ENCODE results near the gene KCNMB3. TPM values are rescaled to one million over a fixed set of nuclear protein-coding genes. Genes with fewer than 3 reads are reported as not detected.
A peak's percentile ranks its signal among the peaks of the same experiment; 100 is the strongest.
"Not testable (repeated sequence)": the region's sequence is repeated elsewhere in the genome, so short reads cannot be mapped to it uniquely, and the experiment has no call there.

KCNMB3 gene
- total RNA-seq, 1 experiment from 2014 or later: 2.3 TPM

DNA sequence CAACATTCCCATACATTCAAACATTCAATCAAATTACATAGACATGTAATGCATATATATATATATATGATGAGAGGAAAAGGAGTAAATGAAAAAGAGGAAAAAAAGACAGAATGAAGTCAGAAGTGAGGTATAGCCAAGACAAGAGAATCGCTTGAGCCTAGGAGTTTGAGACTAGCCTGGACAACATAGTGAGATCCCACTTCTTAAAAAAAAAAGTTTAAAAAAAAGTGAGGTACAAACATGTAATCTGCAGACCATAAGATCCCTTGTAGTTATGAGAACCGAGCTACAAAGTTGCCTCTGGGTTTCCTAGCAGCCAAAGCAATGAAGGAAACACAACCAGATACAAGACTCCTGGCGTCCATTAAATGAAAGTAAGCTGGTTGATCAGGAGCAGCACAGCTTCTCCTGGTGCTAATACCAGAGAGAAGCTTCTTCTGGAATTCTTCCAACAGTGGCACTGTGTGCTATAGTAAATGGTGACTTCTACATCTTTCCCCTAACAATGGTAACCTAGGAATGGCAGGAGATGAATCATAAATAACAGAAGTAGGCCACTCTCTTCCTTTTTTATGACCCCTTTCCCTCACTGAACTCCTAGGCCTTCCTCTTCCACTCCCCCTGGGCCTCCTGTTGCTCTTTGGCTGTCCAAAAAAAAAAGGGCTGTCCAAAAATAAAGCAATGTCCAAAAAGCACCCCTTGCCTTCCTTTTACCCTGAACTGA lies 3.5 kb downstream of the KCNMB3 start:
- H2AFZ ChIP-seq (ENCODE audit: low read length): no peak overlapping the region
- ChIA-PET POLR2A (ENCODE audit: unreplicated experiment) (interaction anchor here (0.5 kb wide), 1 partner anchor 178 kb away, joined by 5 read pairs; no protein-coding TSS in a partner anchor), CTCF (no interaction called here)
- no peak overlapping the region for H3K9ac ChIP-seq (ENCODE audit: low read length)
- no peak overlapping the region for H3K27ac ChIP-seq (ENCODE audit: low read length)
- no peaks in the 10 kb centered on the region for H3K79me2 ChIP-seq (ENCODE audit: low read length)
- H3K36me3 ChIP-seq (ENCODE audit: low read depth, low read length): 0 out of 2 replicates have a peak, but pooled peaks cover 3% of the 10 kb centered on the region
- intact Hi-C loops (cut with micrococcal nuclease): no loop called here
- no TSS peak for BruUV-seq (replicated peaks)
- DNase-seq (no peak), ATAC-seq (no peak; the same call in 1 of the 2 replicates)
- H3K9me2 ChIP-seq (replicated peaks; ENCODE audit: low read length): no peaks in the 10 kb centered on the region
- no peaks in the 10 kb centered on the region for H3K4me1 ChIP-seq (ENCODE audit: insufficient read depth, low read length)
- TF ChIP-seq, protein P1, sequence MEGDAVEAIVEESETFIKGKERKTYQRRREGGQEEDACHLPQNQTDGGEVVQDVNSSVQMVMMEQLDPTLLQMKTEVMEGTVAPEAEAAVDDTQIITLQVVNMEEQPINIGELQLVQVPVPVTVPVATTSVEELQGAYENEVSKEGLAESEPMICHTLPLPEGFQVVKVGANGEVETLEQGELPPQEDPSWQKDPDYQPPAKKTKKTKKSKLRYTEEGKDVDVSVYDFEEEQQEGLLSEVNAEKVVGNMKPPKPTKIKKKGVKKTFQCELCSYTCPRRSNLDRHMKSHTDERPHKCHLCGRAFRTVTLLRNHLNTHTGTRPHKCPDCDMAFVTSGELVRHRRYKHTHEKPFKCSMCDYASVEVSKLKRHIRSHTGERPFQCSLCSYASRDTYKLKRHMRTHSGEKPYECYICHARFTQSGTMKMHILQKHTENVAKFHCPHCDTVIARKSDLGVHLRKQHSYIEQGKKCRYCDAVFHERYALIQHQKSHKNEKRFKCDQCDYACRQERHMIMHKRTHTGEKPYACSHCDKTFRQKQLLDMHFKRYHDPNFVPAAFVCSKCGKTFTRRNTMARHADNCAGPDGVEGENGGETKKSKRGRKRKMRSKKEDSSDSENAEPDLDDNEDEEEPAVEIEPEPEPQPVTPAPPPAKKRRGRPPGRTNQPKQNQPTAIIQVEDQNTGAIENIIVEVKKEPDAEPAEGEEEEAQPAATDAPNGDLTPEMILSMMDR (conservative IDR thresholded peaks at IDR 0.05; ENCODE audit: low read depth, low read length): no peak
- no peak for TF ChIP-seq EZH2 (IDR thresholded peaks at IDR 0.05; ENCODE audit: low read length, unreplicated experiment)
- no peak for TF ChIP-seq EZH2phosphoT487 (IDR thresholded peaks at IDR 0.05; ENCODE audit: borderline replicate concordance, low read length)
- no peak overlapping the region for H3K4me2 ChIP-seq (ENCODE audit: low read length)
- H3F3A ChIP-seq (ENCODE audit: low read length, unreplicated experiment): no peaks in the 10 kb centered on the region
- H3K4me3 ChIP-seq (ENCODE audit: low read length): no peak overlapping the region
- no peaks in the 10 kb centered on the region for H3K27me3 ChIP-seq (ENCODE audit: low read length)
- H3K9me3 ChIP-seq (ENCODE audit: low read length): no peaks in the 10 kb centered on the region
- H4K20me1 ChIP-seq (ENCODE audit: low read length): no peaks in the 10 kb centered on the region

DNA sequence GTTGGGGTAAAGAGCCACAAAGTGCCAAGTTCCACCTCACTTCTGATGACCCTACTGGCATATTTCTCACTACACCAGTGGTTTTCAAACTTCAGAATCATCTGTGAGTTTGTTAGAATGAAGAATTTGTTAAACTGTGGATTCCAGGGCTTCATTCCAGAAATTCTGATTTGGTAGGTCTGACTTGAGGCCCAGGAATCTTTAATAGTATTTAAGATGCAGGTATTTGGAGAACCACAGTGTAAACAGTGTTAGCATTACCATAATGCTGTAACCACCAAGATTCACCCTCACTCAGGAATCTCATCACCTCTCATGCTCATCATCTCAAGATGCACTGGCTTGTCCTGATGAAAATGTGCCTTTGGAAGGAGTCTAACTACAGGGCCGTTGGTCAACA lies 6.0 kb downstream of the KCNMB3 start:
- DNase-seq (peak; percentile 4), ATAC-seq (peak; percentile 42)
- intact Hi-C loops (cut with micrococcal nuclease): no loop called here
- Histone ChIP-seq H3K9ac (ENCODE audit: low read length) (no peak overlapping the region), H3K4me1 (ENCODE audit: insufficient read depth, low read length) (no peaks in the 10 kb centered on the region), H3K36me3 (ENCODE audit: low read depth, low read length) (0 out of 2 replicates have a peak, but pooled peaks cover 3% of the 10 kb centered on the region), H3K9me2 (replicated peaks; ENCODE audit: low read length) (no peaks in the 10 kb centered on the region), H3K27ac (ENCODE audit: low read length) (no peak overlapping the region), H3F3A (ENCODE audit: low read length, unreplicated experiment) (no peaks in the 10 kb centered on the region), H4K20me1 (ENCODE audit: low read length) (no peaks in the 10 kb centered on the region), H3K4me2 (ENCODE audit: low read length) (no peak overlapping the region), H2AFZ (ENCODE audit: low read length) (no peak overlapping the region), H3K79me2 (ENCODE audit: low read length) (no peaks in the 10 kb centered on the region), H3K4me3 (ENCODE audit: low read length) (no peak overlapping the region), H3K9me3 (ENCODE audit: low read length) (no peaks in the 10 kb centered on the region), H3K27me3 (ENCODE audit: low read length) (no peaks in the 10 kb centered on the region)
- POLR2A ChIA-PET (ENCODE audit: unreplicated experiment): no interaction called here
- CTCF ChIA-PET: interaction anchor here (0.6 kb wide), 1 partner anchor 76 kb away, joined by 3 read pairs; no protein-coding TSS in a partner anchor
- no TSS peak for BruUV-seq (replicated peaks)
- TF ChIP-seq, protein P1 (conservative IDR thresholded peaks at IDR 0.05; ENCODE audit: low read depth, low read length): no peak
- TF ChIP-seq EZH2phosphoT487 (IDR thresholded peaks at IDR 0.05; ENCODE audit: borderline replicate concordance, low read length): no peak
- no peak for TF ChIP-seq EZH2 (IDR thresholded peaks at IDR 0.05; ENCODE audit: low read length, unreplicated experiment)

DNA sequence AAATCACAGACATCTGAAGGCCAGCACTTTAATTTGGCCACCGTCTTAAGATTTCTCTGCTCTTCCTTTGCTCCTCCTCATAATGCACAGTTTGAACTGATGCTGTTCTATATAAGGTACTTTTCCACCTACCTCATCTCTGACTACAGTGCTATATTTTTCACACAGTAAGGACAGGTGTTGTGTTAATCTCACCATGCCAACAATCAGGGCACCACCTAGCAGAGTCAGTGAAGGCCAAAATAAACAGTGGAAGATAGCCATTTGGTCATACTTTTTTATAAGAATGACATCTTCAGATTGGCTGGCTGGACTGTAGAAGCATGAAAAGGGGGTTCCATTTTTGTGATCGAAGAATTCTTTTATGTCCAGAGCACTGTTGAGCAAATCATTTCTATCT lies 8.1 kb downstream of the KCNMB3 start:
- intact Hi-C loops (cut with micrococcal nuclease); H3K79me2 ChIP-seq (ENCODE audit: low read length); H3K27ac ChIP-seq (ENCODE audit: low read length); CTCF ChIA-PET; H3K9me2 ChIP-seq (replicated peaks; ENCODE audit: low read length); DNase-seq; H3K4me1 ChIP-seq (ENCODE audit: insufficient read depth, low read length); H3K36me3 ChIP-seq (ENCODE audit: low read depth, low read length); H3F3A ChIP-seq (ENCODE audit: low read length, unreplicated experiment); ATAC-seq; H4K20me1 ChIP-seq (ENCODE audit: low read length); BruUV-seq (replicated peaks); H3K27me3 ChIP-seq (ENCODE audit: low read length); H3K9me3 ChIP-seq (ENCODE audit: low read length); POLR2A ChIA-PET (ENCODE audit: unreplicated experiment); H3K4me3 ChIP-seq (ENCODE audit: low read length); H2AFZ ChIP-seq (ENCODE audit: low read length); H3K9ac ChIP-seq (ENCODE audit: low read length); H3K4me2 ChIP-seq (ENCODE audit: low read length): not testable (repeated sequence)

DNA sequence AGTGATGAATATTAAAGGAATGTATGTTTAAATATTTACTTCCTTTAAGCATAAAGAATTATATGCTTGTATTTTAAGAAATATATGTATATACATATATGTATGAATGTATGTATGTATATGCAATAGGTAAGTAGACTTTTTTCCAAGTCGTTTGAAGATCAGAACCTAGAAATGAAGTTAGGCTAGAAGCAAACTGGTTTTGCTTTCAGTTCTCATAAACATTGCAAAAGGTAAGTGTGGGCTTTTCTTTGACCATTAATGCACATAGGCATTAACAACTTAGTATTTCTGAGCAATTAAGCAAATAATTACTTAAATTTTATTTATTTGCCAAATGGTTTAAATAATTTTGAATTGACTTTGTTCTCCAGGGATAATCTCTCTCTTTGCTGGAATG lies 10.6 kb downstream of the KCNMB3 start:
- H2AFZ ChIP-seq (ENCODE audit: low read length); H3K9me3 ChIP-seq (ENCODE audit: low read length); H3F3A ChIP-seq (ENCODE audit: low read length, unreplicated experiment); H3K36me3 ChIP-seq (ENCODE audit: low read depth, low read length); H4K20me1 ChIP-seq (ENCODE audit: low read length); H3K79me2 ChIP-seq (ENCODE audit: low read length); H3K4me3 ChIP-seq (ENCODE audit: low read length); H3K4me2 ChIP-seq (ENCODE audit: low read length); POLR2A ChIA-PET (ENCODE audit: unreplicated experiment); H3K9me2 ChIP-seq (replicated peaks; ENCODE audit: low read length); H3K9ac ChIP-seq (ENCODE audit: low read length); H3K4me1 ChIP-seq (ENCODE audit: insufficient read depth, low read length); H3K27ac ChIP-seq (ENCODE audit: low read length); BruUV-seq (replicated peaks); CTCF ChIA-PET; DNase-seq; H3K27me3 ChIP-seq (ENCODE audit: low read length); intact Hi-C loops (cut with micrococcal nuclease): not testable (repeated sequence)
- ATAC-seq: peak; percentile 55
